Fibroblast of pulmonary artery (primary cell): Measurements from ENCODE around the gene FBXW8.

Source experiments
- DNase-seq: peaks from one replicate; pipeline ENCODE4 v3.0.0-alpha.2; 2010; ENCODE audit warnings: low read depth
- H3K4me3 ChIP-seq: replicated peaks from 2 replicates; pipeline ENCODE4 v1.5.1; 2011; ENCODE audit warnings: low read depth, mild to moderate bottlenecking, control low read depth, low read length, moderate library complexity
- TF ChIP-seq, protein P1 (sequence below): IDR thresholded peaks from 2 replicates; pipeline ENCODE4 v1.5.1; 2011; ENCODE audit warnings: mild to moderate bottlenecking, control low read depth, low read length, inconsistent platforms; ENCODE audit errors: missing control alignments

The FBXW8 gene

DNA sequence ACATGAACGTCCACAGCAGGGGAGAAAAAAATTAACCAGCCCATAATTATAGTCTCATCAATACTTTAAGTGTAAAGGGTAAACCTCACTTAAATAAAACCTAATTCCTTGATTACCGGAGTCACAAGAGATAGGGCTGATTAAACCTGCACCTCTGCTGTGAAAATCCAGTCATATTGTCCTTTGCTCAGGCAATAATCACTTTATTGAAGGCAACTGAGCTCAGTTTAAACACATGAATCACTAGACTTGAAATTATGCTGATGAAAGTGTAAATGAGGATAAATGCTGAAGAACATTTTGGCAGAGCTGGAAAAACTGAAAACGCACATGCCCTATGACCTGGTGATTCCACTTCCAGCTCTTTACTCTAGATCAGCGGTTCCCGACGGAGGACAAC is 22.9 kb upstream of the FBXW8 start:
- TF ChIP-seq, protein P1, sequence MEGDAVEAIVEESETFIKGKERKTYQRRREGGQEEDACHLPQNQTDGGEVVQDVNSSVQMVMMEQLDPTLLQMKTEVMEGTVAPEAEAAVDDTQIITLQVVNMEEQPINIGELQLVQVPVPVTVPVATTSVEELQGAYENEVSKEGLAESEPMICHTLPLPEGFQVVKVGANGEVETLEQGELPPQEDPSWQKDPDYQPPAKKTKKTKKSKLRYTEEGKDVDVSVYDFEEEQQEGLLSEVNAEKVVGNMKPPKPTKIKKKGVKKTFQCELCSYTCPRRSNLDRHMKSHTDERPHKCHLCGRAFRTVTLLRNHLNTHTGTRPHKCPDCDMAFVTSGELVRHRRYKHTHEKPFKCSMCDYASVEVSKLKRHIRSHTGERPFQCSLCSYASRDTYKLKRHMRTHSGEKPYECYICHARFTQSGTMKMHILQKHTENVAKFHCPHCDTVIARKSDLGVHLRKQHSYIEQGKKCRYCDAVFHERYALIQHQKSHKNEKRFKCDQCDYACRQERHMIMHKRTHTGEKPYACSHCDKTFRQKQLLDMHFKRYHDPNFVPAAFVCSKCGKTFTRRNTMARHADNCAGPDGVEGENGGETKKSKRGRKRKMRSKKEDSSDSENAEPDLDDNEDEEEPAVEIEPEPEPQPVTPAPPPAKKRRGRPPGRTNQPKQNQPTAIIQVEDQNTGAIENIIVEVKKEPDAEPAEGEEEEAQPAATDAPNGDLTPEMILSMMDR, result no peak
- no peak overlapping the region for H3K4me3 ChIP-seq
- no peak for DNase-seq

DNA sequence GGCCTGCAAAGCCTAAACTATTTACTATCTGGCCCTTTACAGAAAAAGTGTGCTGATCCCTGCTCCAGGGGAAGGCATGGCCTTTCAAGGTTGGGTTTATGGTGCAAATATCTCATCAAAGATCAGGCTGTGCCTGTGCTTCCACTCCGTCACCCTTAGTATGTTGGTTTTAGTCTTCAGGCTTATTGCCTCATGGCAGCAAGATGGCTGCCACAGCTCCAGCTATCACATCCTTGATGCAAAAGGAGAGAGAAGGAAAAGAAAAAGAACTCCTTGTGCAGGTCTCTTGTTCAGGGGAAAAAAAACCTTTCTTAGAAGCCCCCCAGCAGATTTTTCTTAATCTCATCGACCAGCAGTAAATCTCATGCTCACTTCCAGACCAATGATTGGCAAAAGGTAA is 20.4 kb upstream of the FBXW8 start:
- DNase-seq, result no peak
- H3K4me3 ChIP-seq, result no peak overlapping the region
- TF ChIP-seq, protein P1, result no peak

DNA sequence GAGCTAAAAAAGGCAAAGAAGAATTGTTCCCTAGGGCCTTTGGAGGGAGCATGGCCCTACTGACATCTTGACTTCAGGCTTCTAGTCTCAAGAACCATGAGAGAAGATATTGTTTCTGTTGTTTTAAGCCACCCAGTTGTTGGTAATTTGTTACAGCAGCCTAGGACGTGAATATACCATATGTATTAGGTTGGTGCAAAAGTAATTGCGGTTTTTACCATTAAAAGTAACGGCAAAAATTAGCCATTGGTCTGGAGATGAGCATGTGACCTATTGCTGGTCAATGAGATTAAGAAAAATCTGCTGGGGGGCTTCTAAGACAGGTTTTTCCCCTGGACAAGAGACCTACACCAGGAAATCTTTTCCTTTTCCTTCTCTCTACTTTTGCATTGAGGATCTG is 19.7 kb upstream of the FBXW8 start:
- no peak for DNase-seq
- H3K4me3 ChIP-seq, result no peak overlapping the region
- TF ChIP-seq, protein P1, result no peak

DNA sequence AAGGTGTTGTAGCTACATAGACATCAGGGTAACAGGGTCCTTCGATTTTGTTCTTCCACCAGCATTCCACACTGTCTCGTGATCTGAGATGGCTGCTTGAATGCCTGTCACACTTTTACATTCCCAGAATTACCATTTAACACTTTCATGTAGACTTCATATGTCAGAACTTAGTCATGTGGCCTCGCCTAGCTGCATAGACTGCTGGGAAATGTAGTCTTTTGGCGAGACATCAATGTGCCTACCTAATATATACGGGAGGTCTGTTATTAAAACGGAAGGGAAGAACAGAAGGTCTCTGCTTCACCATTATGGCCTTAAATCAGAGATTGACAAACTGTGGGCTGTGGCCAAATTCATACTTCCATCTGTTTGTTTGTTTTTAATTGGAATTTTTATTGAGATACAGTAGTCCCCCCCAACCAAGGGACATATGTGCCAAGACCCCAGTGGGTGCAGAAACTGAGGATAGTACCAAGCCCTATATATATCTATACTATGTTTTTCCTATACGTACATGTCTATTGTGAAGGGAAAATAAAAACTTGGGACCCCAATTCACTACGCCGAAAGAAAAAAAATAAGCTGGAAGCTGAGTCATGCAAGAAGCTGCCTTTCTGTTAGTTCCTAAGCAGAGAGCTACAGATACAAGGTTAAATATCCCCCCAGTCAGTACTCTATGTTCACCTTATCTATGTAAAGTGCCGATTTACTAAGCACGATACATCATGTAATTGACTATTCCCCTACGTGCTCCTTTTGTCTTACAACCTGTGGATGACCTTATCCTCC is 18.2 kb upstream of the FBXW8 start:
- no peak for DNase-seq
- H3K4me3 ChIP-seq, result no peak overlapping the region
- TF ChIP-seq, protein P1, result no peak

DNA sequence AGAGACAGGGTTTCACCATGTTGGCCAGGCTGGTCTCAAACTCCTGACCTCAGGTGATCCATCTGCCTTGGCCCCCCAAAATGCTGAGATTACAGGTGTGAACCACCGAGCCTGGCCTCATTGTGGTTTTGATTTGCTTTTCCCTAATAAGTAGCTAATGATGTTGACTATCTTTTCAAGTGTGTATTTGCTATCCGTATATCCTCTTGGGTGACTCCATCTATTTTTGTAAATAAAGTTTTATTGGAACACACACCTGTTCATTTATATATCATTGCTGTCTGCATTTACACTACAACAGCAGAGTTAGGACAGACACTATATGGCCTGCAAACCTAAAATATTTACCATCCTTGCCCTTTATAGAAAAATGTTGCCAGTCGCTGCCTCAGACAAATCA is 15.8 kb upstream of the FBXW8 start:
- no peak overlapping the region for H3K4me3 ChIP-seq
- DNase-seq, result no peak
- TF ChIP-seq, protein P1, result no peak

DNA sequence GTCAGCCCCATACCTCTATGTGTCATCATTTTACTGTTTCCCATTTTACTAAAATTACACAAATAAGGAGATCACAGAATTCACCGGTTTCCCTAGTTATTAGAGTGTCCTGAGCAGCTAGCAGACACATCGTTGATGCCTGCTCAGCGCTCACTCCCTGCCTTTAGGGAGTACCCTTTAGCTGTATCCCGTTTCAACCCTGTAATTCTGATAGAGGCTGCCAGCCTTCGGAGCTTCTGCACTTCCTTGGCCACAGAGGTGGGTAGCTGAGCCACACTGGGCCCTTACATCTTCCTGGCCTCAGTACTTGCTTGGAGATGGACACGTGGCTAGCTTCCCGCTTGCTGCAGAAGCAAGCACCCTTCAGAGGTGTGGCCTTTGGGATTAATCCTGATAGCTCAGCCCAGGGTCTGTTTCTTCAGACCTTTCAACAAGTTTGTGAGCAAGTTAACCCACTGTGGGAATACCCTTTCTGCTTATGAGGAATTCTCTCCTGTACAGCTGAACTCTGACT is 14.3 kb upstream of the FBXW8 start:
- H3K4me3 ChIP-seq, result no peak overlapping the region
- TF ChIP-seq, protein P1, result no peak
- no peak for DNase-seq

DNA sequence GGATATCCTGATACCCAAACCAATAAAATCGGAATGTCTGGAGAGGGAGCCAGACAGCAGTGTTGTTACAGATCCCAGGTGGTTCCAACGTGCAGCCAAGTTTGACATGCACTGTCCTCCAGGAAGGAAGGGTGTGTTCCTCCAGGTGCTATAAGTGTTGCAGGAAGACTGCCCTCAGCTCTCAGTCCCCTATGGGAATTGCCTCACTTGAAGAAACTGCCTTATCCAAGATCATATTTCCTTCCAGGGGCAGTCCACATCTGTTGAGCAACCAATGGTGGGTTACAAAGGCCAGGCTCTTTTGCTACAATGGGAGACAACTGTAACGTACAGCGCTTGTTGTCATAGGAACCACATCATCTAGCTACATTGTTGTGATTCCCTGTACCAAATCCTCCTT is 13.3 kb upstream of the FBXW8 start:
- DNase-seq, result no peak
- H3K4me3 ChIP-seq, result no peak overlapping the region
- TF ChIP-seq, protein P1, result no peak
